Gastroesophageal sphincter (tissue), 3 donors: ENCODE data around the gene C6orf141.

ENCODE experiments used
- CTCF ChIP-seq, 4 experiments: fragments of 200-600 bp in 2 of 4; fragments of 450-650 bp in 2 of 4; sonication (generic) in 1 of 4; IDR thresholded peaks; one replicate each; pipeline ENCODE4 v1.5.1; 2017 to 2019; ENCODE audit warnings: antibody characterized with exemption in 4 of 4, mild to moderate bottlenecking in 2 of 4, moderate library complexity in 2 of 4
- EP300 ChIP-seq: sonication (generic); formaldehyde crosslinking; IDR thresholded peaks from one replicate; pipeline ENCODE4 v1.6.1; 2017; ENCODE audit warnings: antibody characterized with exemption, mild to moderate bottlenecking
- POLR2A ChIP-seq, 2 donors: fragments of 450-650 bp; IDR thresholded peaks; one replicate each; pipeline ENCODE4 v1.6.1; 2017; ENCODE audit warnings: antibody characterized with exemption in 2 of 2, mild to moderate bottlenecking in 2 of 2, moderate library complexity in 1 of 2
- POLR2AphosphoS5 ChIP-seq: sonication (generic); formaldehyde crosslinking; IDR thresholded peaks from one replicate; pipeline ENCODE4 v1.6.1; 2017; ENCODE audit warnings: antibody characterized with exemption

- no peak for TF ChIP-seq CTCF (IDR thresholded peaks at IDR 0.05)
- TF ChIP-seq POLR2A (IDR thresholded peaks at IDR 0.05): no peak
- no peak for TF ChIP-seq POLR2AphosphoS5
- no peak for TF ChIP-seq EP300
These were observed 577 bp upstream of the C6orf141 start for GRCh38 chr6:49549691-49550491.
